NB4 (cell line): Measurements from ENCODE around the gene CLDN11.

Experiments
- DNase-seq: peaks from one replicate; pipeline ENCODE4 v3.0.0; 2010; ENCODE audit warnings: low read depth
- H3K4me3 ChIP-seq: one replicate; pipeline ENCODE4 v1.5.1; 2011; ENCODE audit warnings: mild to moderate bottlenecking, low read depth, low read length, moderate library complexity
- MYC ChIP-seq: IDR thresholded peaks from 2 replicates; pipeline ENCODE4 v1.6.1; 2011; ENCODE audit warnings: low read depth, low read length
- POLR2A ChIP-seq: IDR thresholded peaks from 2 replicates; pipeline ENCODE4 v1.6.1; 2011; ENCODE audit warnings: mild to moderate bottlenecking; ENCODE audit not compliant: insufficient read length; ENCODE audit errors: extremely low read depth
- TF ChIP-seq, protein P1 (sequence below): IDR thresholded peaks from one replicate; pipeline ENCODE4 v1.5.1; 2012; ENCODE audit warnings: low read depth, low read length
- TF ChIP-seq, protein P2 (sequence below): IDR thresholded peaks from 2 replicates; pipeline ENCODE4 v1.6.1; 2011; ENCODE audit warnings: low read depth, low read length

CLDN11 gene

DNA sequence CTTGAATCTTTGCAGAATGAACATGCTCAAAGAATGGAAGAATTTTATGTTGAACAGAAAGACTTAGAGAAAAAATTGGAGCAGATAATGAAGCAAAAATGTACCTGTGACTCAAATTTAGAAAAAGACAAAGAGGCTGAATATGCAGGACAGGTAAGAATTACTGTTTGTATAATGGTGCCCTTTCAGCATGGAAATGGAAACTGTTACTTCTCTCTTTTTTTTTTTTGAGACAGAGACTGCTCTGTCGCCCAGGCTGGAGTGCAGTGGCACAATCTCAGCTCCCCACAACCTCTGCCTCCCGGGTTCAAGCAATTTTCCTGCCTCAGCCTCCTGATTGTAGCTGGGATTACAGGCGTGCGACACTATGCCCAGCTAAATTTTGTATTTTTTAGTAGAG is 27.6 kb upstream of the CLDN11 start:
- TF ChIP-seq, protein P1, sequence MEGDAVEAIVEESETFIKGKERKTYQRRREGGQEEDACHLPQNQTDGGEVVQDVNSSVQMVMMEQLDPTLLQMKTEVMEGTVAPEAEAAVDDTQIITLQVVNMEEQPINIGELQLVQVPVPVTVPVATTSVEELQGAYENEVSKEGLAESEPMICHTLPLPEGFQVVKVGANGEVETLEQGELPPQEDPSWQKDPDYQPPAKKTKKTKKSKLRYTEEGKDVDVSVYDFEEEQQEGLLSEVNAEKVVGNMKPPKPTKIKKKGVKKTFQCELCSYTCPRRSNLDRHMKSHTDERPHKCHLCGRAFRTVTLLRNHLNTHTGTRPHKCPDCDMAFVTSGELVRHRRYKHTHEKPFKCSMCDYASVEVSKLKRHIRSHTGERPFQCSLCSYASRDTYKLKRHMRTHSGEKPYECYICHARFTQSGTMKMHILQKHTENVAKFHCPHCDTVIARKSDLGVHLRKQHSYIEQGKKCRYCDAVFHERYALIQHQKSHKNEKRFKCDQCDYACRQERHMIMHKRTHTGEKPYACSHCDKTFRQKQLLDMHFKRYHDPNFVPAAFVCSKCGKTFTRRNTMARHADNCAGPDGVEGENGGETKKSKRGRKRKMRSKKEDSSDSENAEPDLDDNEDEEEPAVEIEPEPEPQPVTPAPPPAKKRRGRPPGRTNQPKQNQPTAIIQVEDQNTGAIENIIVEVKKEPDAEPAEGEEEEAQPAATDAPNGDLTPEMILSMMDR, result no peak
- TF ChIP-seq, protein P2, sequence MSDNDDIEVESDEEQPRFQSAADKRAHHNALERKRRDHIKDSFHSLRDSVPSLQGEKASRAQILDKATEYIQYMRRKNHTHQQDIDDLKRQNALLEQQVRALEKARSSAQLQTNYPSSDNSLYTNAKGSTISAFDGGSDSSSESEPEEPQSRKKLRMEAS, result no peak
- TF ChIP-seq POLR2A (no peak), MYC (no peak)
- no peak overlapping the region for H3K4me3 ChIP-seq
- no peak for DNase-seq

DNA sequence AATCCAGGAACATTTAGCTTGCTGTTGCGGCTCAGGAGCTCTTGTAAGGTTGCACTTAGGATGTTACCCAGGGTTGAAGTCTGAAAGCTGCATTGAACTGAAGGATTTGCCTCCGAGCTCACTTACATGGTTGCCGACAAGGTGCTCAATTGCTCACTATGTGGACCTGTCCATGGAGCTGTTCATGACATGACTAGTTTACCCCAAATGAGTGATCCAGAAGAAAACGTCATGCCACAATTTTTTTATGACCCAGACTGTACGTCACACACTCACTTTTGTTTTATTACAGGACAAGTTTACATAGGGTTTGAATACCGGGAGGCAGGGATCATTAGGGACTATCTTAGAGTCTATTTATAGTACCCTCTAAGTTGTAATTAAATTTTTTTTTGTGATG is 21.0 kb upstream of the CLDN11 start:
- no peak for TF ChIP-seq POLR2A
- TF ChIP-seq, protein P2, result no peak
- TF ChIP-seq, protein P1, result no peak
- no peak overlapping the region for H3K4me3 ChIP-seq
- DNase-seq, result no peak

DNA sequence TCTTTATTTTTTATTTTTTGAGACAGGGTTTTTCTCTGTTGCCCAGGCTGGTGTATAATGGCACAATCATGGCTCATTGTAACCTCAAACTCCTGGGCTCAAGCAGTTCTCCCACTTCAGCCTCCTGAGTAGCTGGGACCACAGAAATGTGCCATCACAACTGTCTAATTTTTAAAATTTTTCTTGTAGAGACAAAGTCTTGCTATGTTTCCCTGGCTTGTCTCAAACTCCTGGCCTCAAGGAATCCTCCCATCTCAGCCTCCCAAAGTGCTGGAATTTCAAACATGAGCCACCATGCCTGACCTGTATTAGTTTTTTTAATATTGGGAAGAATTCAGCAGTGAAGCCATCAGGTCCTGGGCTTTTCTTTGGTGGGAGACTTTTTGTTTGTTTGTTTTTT is 13.6 kb upstream of the CLDN11 start:
- DNase-seq, result no peak
- TF ChIP-seq, protein P2, result no peak
- TF ChIP-seq POLR2A (no peak), MYC (no peak)
- TF ChIP-seq, protein P1, result no peak
- H3K4me3 ChIP-seq, result no peak overlapping the region

DNA sequence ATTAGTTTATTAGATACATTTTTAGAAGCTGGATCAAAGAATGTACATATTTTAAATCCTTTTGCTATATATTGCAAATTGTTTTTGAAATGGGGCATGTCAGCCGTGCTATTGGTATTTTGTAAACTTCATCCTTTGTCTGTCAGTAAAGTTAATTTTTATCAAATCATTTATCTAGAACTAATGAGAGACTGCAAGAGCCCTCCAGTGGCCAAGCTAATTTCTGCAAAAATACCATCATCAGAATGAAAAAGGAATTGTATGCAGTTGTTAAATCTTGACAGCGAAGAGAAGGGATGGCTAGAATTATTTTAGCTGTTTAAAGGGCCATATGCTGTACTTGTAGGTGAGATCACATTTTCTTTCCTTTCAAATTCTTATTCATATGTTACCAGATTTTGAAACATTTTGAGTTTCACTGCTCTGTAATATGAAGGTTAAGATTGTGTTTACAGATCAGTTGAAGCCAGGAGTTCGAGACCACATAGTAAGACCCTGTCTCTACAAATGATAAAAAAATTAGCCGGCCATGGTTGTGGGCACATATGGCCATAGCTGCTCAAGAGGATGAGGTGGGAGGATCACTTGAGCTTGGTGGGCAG is 8.1 kb upstream of the CLDN11 start:
- TF ChIP-seq MYC, result no peak
- TF ChIP-seq, protein P1, result peak; percentile 22
- H3K4me3 ChIP-seq, result no peak overlapping the region
- peak; percentile 35 for DNase-seq

DNA sequence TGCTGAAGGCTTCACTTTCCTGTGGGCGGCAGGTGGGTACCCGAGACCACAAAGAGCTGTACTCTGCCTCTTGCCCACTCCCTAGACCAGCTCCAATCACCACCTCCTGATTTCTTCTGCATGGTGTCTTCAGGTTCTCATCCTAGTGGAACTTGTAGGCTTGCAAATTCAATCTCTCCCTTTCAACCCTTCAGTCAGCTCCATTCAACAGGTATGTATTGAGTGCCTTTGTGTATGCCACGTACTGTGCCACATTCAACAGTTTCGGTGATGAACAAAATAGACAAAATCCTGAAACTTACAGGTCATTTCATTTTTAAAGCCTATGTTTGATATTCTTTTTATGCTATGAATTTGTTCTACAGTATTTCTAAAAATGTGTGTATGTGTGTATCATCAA is 5.4 kb upstream of the CLDN11 start:
- TF ChIP-seq, protein P1, result no peak
- no peak for TF ChIP-seq MYC
- H3K4me3 ChIP-seq, result no peak overlapping the region
- no peak for DNase-seq

DNA sequence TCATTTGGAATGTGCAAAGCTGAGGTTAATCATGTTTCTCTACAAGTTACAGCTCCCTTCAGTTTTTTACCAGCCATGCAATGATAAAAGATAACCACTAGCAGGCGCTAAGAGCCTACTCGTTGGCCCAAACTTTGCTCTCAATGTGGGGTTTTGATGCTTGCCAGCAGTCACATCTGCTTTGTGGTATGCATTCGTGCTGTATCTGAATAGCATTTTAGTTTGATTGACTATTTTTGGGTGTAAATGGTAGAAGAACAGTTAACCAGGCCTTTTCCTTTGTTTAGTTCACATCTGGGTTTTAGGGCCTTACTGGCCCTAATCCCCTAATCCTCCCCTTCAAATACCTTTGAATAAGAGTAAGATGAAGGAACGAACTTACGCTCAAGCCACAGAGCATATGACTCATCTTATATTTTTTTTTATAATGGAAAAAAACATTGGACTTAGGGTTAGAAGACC is 4.4 kb upstream of the CLDN11 start:
- DNase-seq, result peak; percentile 66
- TF ChIP-seq MYC, result no peak
- TF ChIP-seq, protein P2, result no peak
- no peak for TF ChIP-seq POLR2A
- TF ChIP-seq, protein P1, result peak; percentile 98
- H3K4me3 ChIP-seq, result no peak overlapping the region
